Activated T-helper 2 cell treated with anti-CD3 and anti-CD28 coated beads, Interferon-gamma antibody, Interleukin-2, Interleukin-4, amounts not matched to agents 10 μg/mL and 5 μg/mL and 100 μg/mL, durations not matched to agents 14 hours and 24 hours and 36 hours (primary cell): Measurements from ENCODE around the gene AEBP2. TPM values are rescaled to one million over a fixed set of nuclear protein-coding genes. Genes with fewer than 3 reads are reported as not detected.
A peak's percentile ranks its signal among the peaks of the same experiment; 100 is the strongest.

Experiments
- DNase-seq: peaks from one replicate; pipeline ENCODE4 v3.0.0; 2021; ENCODE audit warnings: low spot score
- H3K27ac Mint-ChIP-seq: one replicate; pipeline ENCODE4 v1.8.0; 2021; ENCODE audit warnings: mixed read lengths
- H3K27me3 Mint-ChIP-seq: one replicate; pipeline ENCODE4 v1.8.0; 2021; ENCODE audit warnings: low read depth, mixed read lengths
- H3K36me3 Mint-ChIP-seq: one replicate; pipeline ENCODE4 v1.8.0; 2021; ENCODE audit warnings: low read depth, mixed read lengths
- H3K4me1 Mint-ChIP-seq: one replicate; pipeline ENCODE4 v1.8.0; 2021; ENCODE audit warnings: low read depth, mixed read lengths
- H3K4me3 Mint-ChIP-seq: one replicate; pipeline ENCODE4 v1.8.0; 2021; ENCODE audit warnings: low read depth, mild to moderate bottlenecking, moderate library complexity, mixed read lengths
- H3K9me3 Mint-ChIP-seq: one replicate; pipeline ENCODE4 v1.8.0; 2021; ENCODE audit warnings: mixed read lengths
- intact Hi-C: fragments of 100-400 bp; cut with micrococcal nuclease; formaldehyde crosslinking; loops from one replicate; pipeline ENCODE4 v1.15.1; 2023
- total RNA-seq: library from RNA; stranded (reverse); gene quantifications from 2 replicates; pipeline ENCODE4 v1.2.3, GENCODE V29; 2022

The AEBP2 gene
- total RNA-seq, 1 donor from 2014 or later = 64.3 TPM

GRCh38 chr12:19431407-19432308 lies 7.6 kb upstream of the AEBP2 start:
- Mint-ChIP-seq H3K4me3 (peak overlapping the region; percentile 38), H3K9me3 (peaks cover 12% of the 10 kb centered on the region), H3K4me1 (peaks cover 47% of the 10 kb centered on the region), H3K36me3 (peaks cover 8% of the 10 kb centered on the region), H3K27me3 (no peaks in the 10 kb centered on the region), H3K27ac (peak overlapping the region; percentile 100)
- peak; percentile 27 for DNase-seq
- intact Hi-C loops = loop anchor here (1.0 to 10.0 kb wide), 10 partner anchors 9 to 1267 kb away; no protein-coding TSS in a partner anchor

DNA sequence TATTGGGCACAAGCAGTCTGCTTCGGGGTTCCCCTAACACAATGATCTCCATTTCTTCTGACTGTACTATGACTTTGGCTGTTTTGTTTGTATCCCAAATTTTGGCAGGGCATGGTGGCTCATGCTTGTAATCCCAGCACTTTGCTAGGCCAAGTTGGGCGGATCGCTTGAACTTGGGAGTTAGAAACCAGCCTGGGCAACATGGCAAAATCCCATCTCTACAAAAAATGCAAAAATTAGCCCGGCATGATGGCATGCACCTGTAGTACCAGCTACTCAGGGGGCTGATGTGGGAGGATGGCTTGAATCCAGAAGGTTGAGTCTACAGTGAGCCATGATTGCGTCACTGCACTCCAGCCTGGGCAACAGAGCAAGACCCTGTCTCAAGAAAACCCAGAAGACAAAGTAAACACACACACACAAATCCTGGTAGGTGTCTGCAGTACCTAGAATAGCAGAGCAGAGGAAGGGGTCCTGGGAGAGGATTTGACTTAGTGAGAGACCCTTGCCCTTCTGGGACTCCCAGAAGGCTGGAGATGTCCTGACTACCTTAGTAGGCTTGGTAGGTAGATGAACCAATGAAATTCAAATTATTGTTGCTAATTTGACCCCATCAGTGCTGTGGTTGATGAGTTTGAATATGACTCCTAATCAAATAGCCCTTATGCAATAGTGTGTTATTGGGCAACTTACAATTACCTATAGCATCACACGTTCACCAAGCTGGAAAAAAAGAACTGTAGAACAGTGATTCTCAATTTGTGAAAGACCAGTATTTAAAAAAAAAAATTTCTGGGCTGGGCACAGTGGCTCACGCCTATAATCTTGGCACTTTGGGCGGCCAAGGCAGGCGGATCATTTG lies 6.8 kb upstream of the AEBP2 start:
- Mint-ChIP-seq H3K36me3 (peaks cover 8% of the 10 kb centered on the region), H3K4me3 (peak overlapping the region; percentile 40), H3K4me1 (peaks cover 54% of the 10 kb centered on the region), H3K27me3 (no peaks in the 10 kb centered on the region), H3K9me3 (peaks cover 9% of the 10 kb centered on the region), H3K27ac (peak overlapping the region; percentile 100)
- no peak for DNase-seq
- intact Hi-C loops = loop anchor here (1.0 to 10.0 kb wide), 7 partner anchors 8 to 1268 kb away; no protein-coding TSS in a partner anchor

DNA sequence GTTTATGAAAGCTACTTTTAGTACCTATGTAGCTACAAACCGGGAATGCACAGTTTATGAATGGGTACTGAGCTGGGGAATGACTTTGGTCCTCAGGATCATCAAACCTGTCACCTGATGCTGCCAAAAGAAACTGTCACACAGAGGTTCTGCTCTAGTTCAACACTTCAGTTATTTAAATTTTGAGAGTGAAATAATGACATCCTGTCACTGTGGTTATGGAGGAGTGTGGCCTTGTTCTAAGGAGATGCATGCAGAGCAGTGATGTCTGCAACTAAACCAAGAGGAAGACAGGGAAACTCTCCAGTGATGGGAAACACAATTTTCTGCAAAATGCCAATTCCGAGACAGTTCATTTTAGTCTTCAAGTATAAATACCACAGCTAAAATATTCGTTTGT lies 4.8 kb upstream of the AEBP2 start:
- H3K27me3 Mint-ChIP-seq = no peaks in the 10 kb centered on the region
- H3K9me3 Mint-ChIP-seq = peaks cover 2% of the 10 kb centered on the region
- H3K4me1 Mint-ChIP-seq = peaks cover 60% of the 10 kb centered on the region
- H3K4me3 Mint-ChIP-seq = no peak overlapping the region
- DNase-seq = no peak
- peak overlapping the region; percentile 66 for H3K27ac Mint-ChIP-seq
- intact Hi-C loops = loop anchor here (10.0 kb wide), 1 partner anchor 1270 kb away; no protein-coding TSS in a partner anchor
- peaks cover 9% of the 10 kb centered on the region for H3K36me3 Mint-ChIP-seq

DNA sequence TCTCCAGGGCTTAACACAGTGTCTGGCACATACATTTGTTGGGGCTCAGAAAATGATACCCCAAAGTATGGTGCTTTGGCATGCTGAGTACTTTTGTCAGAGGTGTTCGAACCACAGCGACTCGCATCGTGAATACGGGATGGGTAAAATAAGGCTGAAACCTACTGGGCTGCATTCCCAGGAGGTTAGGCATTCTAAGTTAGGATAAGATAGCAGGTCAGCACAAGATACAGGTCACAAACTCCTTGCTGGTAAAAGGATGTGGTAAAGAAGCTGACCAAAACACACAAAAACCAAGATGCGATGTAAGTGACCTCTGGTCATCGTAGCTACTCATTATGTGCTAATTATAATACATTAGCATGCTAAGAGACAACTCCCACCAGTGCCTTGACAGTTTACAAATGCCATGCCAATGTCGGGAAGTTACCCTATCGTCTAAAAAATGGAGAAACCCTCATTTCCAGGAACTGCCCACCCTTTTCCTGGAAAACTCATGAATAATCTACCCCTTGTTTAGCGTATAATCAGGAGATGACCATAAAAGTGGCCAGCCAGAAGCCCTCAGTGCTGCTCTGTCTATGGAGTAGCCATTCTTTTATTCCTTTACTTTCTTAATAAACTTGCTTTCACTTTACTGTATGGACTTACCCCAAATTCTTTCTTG lies 3.3 kb upstream of the AEBP2 start:
- H3K27ac Mint-ChIP-seq = no peak overlapping the region
- no peaks in the 10 kb centered on the region for H3K27me3 Mint-ChIP-seq
- H3K9me3 Mint-ChIP-seq = no peaks in the 10 kb centered on the region
- no peak for DNase-seq
- H3K36me3 Mint-ChIP-seq = peaks cover 12% of the 10 kb centered on the region
- intact Hi-C loops = loop anchor here (10.0 kb wide), 1 partner anchor 1271 kb away; no protein-coding TSS in a partner anchor
- no peak overlapping the region for H3K4me3 Mint-ChIP-seq
- H3K4me1 Mint-ChIP-seq = peaks cover 55% of the 10 kb centered on the region

DNA sequence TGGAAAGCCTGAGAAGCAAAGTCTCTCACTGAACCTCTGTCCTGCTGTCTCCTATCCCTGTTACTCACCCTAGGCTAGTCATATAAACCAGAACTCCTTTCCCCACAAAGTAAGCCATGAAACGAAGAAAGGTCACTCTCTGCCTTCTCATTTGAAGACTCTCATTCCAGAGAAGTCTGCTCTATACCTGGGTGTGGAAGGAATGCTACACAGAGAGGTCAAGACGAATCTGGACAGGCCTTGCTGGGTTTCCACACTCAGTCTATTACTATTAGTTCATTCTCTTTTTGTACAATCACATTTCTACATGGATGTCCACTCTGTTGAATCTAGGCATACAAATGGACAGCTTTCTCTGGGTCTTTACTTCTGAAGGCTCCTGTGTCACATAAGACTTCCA lies 2.4 kb upstream of the AEBP2 start:
- no peaks in the 10 kb centered on the region for H3K9me3 Mint-ChIP-seq
- no peaks in the 10 kb centered on the region for H3K27me3 Mint-ChIP-seq
- no peak overlapping the region for H3K27ac Mint-ChIP-seq
- intact Hi-C loops = loop anchor here (10.0 kb wide), 1 partner anchor 1272 kb away; no protein-coding TSS in a partner anchor
- DNase-seq = no peak
- peaks cover 21% of the 10 kb centered on the region for H3K36me3 Mint-ChIP-seq
- H3K4me3 Mint-ChIP-seq = no peak overlapping the region
- peaks cover 52% of the 10 kb centered on the region for H3K4me1 Mint-ChIP-seq

DNA sequence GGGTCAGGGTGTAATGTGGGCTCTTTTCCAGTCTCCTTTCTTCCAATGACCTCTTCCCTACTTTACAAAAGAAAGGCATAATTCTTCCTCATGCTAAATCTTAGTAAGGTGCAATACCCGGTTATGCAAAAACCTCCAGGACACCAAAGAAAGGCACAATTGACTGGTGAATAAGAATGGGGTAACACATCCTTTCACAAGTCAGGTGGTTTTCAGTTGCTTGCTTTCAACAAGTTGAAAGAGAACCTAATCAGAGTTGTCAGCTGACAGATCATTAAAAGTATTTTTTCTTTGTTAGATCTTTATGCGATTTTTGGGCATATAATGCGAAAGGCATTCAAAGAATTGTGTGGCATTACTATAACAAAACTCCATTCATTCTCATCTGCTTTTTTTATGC lies 1.3 kb upstream of the AEBP2 start:
- H3K4me3 Mint-ChIP-seq = no peak overlapping the region
- intact Hi-C loops = loop anchor here (10.0 kb wide), 1 partner anchor 1273 kb away; no protein-coding TSS in a partner anchor
- no peaks in the 10 kb centered on the region for H3K27me3 Mint-ChIP-seq
- DNase-seq = no peak
- H3K36me3 Mint-ChIP-seq = peaks cover 32% of the 10 kb centered on the region
- H3K27ac Mint-ChIP-seq = no peak overlapping the region
- peaks cover 49% of the 10 kb centered on the region for H3K4me1 Mint-ChIP-seq
- no peaks in the 10 kb centered on the region for H3K9me3 Mint-ChIP-seq

DNA sequence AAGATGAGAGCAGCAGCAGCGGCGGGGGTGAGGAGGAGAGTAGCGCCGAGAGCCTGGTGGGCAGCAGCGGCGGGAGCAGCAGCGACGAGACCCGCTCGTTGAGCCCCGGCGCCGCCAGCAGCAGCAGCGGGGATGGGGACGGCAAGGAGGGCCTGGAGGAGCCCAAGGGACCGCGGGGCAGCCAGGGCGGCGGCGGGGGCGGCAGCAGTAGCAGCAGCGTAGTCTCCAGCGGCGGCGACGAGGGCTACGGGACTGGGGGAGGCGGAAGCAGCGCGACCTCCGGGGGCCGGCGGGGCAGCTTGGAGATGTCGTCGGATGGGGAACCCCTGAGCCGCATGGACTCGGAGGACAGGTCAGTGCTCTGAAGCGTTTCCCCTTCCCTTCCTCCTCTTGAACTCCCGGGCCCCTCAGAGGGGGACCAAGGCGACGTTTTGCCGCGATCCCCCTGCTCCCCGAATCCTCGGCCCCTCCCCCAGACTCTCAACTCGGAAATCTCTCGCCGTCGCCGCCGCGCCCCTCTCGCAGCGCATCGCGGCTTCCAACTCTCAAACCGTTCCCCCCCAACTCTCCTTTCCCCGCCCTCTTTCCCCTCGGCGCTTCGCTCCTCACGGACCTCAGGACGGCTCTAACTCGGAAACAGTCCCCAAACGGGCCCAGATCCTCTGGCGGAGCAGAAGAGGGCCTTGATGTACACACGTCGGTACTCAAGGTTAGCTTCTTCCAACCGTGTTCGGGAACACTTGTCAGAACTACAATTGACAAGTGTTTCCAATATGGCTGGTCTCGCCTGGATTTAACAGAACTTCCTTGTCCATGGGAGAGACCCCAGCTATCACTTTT lies 947 bp downstream of the AEBP2 start:
- Mint-ChIP-seq H3K27me3 (no peaks in the 10 kb centered on the region), H3K4me1 (peaks cover 52% of the 10 kb centered on the region), H3K36me3 (peaks cover 43% of the 10 kb centered on the region), H3K9me3 (no peaks in the 10 kb centered on the region), H3K4me3 (peak overlapping the region; percentile 98), H3K27ac (peak overlapping the region; percentile 99)
- intact Hi-C loops = loop anchor here (1.0 to 2.0 kb wide), 3 partner anchors 8 to 235 kb away; no protein-coding TSS in a partner anchor
- peak; percentile 44 for DNase-seq

GRCh38 chr12:19440916-19441315 lies 1.6 kb downstream of the AEBP2 start:
- peak overlapping the region; percentile 98 for H3K4me3 Mint-ChIP-seq
- DNase-seq = no peak
- intact Hi-C loops = loop anchor here (1.0 to 2.0 kb wide), 3 partner anchors 9 to 234 kb away; no protein-coding TSS in a partner anchor
- H3K27ac Mint-ChIP-seq = peak overlapping the region; percentile 99
- H3K36me3 Mint-ChIP-seq = peaks cover 48% of the 10 kb centered on the region
- H3K27me3 Mint-ChIP-seq = no peaks in the 10 kb centered on the region
- H3K9me3 Mint-ChIP-seq = no peaks in the 10 kb centered on the region
- H3K4me1 Mint-ChIP-seq = peaks cover 45% of the 10 kb centered on the region

GRCh38 chr12:19443585-19443984 lies 4.3 kb downstream of the AEBP2 start:
- Mint-ChIP-seq H3K27ac (no peak overlapping the region), H3K36me3 (peaks cover 60% of the 10 kb centered on the region), H3K9me3 (no peaks in the 10 kb centered on the region), H3K4me1 (peaks cover 42% of the 10 kb centered on the region), H3K27me3 (no peaks in the 10 kb centered on the region), H3K4me3 (no peak overlapping the region)
- DNase-seq = no peak
- intact Hi-C loops = loop anchor here (2.0 kb wide), 1 partner anchor 19 kb away; no protein-coding TSS in a partner anchor

DNA sequence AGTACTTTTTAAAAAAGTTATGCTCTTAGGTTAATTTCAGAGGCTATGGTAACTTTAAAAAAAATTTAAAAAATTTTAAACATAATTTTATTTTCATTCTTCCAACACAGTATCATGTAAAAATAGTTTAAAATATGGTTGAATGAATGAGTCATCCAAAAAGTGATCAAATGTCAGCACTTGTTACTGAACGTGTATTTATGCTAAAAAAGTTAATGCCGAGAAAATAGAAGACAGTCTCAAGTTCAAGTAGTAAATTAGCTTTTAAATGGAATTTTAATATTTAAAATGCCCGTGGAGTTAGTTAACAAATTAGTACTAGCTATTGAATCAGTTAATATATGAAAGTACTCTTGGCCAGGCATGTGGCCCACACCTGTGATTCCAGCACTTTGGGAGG lies 4.8 kb downstream of the AEBP2 start:
- Mint-ChIP-seq H3K27me3 (no peaks in the 10 kb centered on the region), H3K4me1 (peaks cover 40% of the 10 kb centered on the region), H3K4me3 (peak overlapping the region; percentile 42), H3K9me3 (no peaks in the 10 kb centered on the region), H3K36me3 (peaks cover 61% of the 10 kb centered on the region), H3K27ac (no peak overlapping the region)
- intact Hi-C loops = no loop called here
- no peak for DNase-seq

GRCh38 chr12:19447386-19447785 lies 8.1 kb downstream of the AEBP2 start:
- no peak overlapping the region for H3K4me3 Mint-ChIP-seq
- H3K36me3 Mint-ChIP-seq = peaks cover 51% of the 10 kb centered on the region
- no peak overlapping the region for H3K27ac Mint-ChIP-seq
- H3K9me3 Mint-ChIP-seq = no peaks in the 10 kb centered on the region
- no peak for DNase-seq
- intact Hi-C loops = no loop called here
- H3K4me1 Mint-ChIP-seq = peaks cover 41% of the 10 kb centered on the region
- H3K27me3 Mint-ChIP-seq = no peaks in the 10 kb centered on the region
